NCI-H774 (cell line): ENCODE results near the gene SPATC1L.
"Not testable (repeated sequence)": the region's sequence is repeated elsewhere in the genome, so short reads cannot be mapped to it uniquely, and the experiment has no call there.

ENCODE experiments used
- DNase-seq: peaks from one replicate; lab custom pipeline; 2025; lab: John Stamatoyannopoulos, UW

SPATC1L gene

DNA sequence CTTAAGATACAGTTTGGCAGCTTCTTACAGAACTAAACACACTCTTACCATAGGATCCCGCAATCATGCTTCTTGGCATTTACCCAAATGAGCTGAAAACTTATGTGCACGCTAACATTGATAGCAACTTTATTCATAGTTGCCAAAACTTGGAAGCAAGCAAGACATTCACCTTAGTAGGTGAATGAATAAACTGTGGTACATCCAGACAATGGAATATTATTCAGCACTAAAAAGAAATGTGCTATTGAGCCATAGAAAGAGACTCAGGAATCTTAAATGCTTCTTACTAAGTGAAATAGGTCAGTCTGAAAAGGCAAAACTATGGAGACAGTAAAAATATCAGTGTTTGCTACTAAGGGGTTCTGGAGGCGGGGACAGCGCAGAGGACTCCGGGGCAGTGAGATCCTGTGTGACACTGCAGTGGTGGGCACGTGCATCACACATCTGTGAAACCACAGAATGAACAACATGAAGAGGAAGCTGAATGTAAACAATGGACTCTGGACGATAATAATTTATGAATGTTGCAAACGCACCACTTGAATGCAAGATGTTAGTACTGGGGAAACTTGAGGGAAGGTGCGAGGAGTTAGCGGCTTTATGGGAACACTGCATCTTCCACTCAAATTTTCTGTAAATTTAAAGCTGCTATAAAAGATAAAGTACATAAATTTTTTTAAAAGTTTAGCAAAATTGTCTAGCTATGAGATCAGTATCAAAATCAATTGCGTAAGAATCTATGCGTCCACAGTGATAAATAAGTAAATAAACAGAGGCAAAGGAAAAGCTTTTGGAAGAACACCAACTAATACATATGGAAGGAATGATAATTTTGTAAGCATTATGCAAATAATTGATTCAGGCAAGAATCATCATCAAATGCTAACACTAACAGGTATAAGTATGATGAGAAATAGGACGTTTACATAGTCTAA lies 15.4 kb upstream of the SPATC1L start:
- DNase-seq: no peak

DNA sequence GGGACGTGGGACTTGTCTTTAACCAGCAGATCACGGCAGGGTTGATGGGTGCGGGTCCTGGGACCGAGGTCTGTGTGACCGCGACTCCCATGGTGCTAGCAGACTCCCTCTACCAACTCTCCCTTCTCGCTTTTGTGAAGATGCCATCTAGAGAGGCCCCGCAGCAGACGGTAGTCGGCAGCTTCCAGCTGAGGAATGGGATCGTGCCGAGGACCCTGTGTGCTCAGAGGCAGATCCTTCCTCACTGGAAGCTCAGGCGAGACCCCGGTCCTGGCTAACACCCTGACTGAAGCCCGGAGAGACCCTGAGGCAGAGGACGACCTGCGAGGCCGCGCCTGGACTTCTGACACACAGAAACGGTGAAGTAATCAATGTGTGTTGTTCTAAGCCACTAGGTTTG lies 12.5 kb upstream of the SPATC1L start:
- DNase-seq: no peak

DNA sequence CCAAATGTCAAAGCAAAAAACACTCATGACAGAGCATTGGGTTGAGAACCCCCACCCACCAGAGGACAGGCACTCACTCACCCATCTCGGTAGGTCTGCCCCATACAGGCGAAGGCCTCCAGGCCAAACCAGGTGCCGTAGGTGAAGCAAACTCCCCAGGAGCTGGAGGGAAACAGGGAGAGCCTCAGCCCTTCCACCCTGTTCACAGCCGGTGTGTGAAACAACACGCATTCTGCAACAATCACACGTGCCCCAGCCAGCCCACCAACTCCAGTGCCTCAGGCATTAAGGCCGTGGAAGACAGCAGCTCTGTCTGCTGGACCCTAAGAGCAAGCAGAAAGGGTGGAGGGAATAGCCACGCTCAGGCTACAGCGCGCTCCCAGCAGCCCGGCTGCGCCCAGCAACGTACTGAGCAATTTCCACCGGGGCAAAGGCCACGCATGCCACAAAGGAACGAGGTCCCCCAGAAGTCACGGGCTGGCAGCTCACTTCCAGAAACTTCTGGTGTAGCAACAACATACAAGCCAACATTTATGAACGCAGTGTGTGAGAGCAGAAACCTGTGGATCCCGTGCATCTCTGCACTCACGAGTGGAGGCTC lies 11.4 kb upstream of the SPATC1L start:
- no peak for DNase-seq

DNA sequence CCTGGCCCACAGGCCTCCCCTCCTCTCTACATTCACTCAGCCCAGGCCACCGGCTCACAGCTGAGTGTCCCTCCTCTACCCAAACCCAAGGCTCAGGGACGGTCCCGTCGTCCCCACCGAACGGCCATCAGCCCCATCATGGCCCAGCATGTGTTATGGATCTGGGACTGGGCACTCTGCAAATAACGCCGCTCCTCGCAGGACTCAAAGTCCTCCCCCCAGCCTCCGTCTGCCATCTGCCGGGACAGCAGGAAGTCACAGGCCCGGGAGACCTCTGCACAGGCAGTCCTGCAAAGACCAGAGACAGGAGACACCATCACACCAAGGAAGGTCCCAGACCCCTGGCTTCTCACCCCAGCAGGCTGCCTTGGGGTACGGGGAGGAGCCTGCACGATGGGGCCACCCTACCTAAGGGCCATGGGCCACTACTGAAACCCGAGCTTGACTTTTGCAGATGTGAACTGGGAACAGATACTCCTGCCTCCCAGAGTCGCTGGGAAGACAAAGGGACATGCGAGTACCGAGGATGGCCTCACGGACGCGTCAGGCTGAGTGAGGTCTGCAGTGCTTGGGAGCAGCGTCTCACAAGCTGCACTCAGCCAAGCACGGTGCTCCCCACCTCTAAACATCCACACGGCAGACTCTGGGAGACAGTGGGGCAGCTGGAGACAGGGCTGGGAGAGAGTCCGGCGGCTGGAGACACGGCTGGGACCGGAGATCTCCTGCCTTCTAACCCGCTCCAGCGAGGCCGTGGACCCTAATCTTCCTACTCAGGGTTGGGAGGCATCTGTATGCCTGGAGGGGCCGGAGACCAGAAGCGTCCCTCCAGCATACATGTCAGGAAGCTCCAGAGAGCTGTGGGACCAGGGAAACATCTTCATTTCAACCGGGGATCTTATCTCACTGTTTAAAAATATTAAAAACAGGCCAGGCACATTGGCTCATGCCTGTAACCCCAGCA lies 10.4 kb upstream of the SPATC1L start:
- no peak for DNase-seq

DNA sequence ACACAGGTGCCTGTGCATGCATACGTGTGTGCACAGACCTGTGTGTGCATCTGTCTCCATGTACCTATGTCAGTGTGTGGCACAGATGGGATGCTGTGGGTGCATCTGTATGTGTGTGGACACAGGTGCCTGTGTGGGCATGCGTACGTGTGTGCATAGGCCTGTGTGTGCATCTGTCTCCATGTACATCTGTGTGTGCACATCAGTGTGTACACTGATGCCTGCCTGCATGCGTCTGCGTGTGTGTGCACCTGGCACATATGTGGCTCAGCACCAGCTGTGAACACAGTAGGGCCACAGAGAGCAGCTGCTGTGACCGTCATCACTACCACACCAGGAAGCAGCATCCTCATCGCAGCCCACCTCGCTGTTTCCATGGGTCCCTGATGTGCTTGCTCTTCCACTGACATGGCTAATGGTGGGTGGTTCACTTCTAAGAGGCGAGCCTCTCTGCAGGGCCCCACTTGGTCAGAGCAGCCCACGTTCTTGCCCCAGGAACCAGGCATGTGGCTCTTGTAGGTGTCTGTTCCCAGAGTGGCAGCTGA lies 9.6 kb upstream of the SPATC1L start:
- DNase-seq: no peak

DNA sequence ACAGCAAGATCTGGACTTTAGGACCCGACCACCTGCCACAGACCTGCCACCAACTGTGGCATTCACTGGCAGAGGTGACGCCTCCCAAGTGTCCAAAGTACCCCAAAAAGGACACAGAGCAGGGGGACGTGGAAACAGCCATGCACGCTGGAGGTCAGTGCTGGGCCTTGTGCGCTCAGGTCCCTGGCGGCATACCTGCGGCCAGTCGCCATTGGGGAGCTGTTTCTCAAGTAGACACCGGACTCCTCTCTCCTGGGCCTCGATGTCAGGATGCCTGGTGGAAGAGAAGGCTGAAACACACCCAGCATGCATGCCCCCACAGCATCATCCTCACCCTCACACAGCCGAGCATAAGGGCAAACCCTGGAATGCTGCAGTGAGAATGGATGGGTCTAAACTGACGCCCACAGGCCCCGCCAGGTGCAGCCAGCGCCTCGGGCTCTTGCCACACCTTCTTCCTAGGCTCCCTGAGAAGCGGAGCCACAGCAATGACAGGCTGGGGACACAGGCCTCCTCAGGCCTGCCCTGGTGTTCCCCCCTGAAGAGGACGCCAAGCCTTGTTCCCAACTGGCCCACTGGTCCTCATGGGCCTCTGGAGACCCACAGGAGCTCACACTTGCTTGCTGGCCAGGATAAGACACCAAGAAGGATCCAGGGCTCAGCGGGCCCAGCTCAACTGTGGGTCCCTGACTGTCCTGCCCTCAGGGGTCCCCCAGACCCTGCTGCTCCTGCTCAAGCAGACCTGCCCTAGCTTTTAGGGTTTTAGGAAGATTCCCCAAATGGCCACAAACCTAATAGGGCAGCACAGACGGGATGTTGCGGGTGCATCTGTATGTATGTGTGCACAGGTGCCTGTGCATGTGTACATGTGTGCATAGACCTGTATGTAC lies 7.7 kb upstream of the SPATC1L start:
- DNase-seq: no peak

DNA sequence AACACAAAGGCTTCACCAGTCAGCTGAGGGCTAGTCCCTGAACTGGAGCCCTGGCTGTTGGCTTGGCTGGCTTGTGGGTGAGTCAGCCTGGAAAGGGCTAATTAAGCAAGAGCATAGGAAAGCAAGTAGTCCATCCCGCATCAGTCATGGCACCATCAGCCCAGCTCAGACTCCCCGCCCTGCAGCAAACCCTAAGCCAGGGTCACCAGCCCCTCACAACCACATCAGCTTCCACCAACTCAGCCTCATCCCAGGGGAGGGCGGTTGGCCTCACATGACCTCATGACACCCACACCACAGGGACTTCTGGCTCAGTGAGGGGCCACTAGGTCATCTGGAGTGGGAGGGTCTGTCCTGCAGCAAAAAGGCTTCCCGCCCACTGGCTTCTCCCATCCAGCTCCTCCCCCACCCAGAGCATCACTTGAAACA lies 7.0 kb upstream of the SPATC1L start:
- no peak for DNase-seq

DNA sequence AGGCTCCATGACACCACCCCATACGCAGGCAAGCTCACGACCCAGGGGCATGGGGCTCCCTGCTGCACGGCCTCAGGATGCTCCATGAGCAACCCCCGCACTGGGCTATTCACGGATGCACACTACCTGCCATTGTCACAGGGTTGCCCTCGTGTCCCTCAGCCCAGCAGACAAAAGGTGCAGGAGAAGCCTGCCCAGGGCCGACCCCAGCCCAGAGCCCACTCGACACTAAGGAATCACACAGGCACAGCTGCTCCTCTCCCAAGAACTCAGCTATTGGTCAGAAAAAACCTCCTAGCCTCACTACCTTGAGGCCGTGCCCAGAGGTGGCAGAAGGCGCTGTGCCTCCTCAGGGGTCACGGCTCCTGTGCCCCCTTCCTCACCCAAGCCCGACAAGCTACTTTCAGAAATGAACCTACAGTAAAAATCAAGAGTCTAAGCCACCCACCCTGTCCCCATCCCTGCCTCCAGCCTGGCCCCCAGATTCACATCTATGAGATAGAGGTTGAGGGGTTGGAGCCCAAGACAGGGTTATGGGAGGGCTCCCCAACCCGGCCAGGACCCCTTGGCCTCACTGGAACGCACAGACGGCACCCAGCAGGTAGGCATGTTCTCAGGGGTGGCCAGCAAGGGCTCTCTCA lies 6.4 kb upstream of the SPATC1L start:
- no peak for DNase-seq

DNA sequence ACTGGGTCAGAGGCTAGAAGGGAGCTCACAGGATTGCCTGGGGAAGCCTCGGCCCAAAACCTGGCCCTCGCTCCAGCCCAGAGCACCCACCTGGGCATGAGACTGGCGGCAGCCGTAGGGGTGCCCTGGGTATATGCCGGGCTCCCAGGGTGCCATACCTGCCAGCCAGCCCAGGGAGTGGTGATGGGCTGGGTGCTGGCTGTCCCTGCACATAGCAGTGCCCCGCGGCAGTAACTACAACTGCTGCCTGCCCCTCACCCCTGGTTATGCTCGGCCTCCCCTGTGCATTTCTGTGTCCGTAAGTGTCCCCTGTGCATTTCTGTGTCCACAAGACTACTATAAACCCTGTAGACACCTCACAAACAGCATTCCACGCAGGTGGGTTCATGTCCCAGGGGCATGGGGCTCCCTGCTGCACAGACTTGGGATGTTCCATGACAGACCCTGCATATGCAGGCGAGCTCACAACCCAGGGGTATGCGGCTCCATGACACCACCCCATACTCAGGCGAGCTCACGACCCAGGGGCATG lies 5.8 kb upstream of the SPATC1L start:
- no peak for DNase-seq

DNA sequence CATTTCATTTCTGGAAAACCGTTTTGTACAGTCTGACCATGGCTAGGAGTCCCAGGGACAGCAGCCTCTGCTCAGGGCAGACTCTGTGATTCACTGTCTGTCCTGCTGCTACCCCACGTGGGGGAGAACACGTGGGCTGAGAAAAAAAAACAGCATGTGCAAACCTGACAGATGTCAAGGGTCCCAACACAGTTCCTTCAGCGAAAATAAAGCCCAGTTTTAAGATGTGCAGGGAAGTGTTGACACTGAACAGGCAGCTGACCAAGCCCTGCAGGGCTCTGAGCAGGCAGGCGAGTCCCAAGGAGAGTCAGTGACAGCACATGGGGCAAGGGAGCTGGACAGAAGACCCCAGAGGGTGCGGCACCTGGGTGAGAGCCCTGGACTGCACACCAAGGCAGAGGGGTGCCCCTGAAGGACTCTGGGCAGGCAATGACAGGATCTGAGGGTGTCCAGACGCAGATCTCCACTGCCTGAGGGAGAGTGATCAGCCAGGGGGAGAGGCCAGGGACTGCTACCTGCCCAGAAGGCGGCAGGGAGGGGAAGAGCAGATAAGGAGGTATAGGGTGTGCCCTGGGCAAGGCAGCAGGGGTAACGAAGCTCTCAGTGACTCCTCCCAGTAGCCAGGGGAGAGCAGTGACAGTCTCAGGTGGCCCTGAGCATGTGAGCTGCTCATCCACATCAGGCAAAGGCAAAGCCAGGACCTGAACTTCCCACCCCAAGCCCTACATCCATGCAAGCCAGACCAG lies 5.1 kb upstream of the SPATC1L start:
- DNase-seq: no peak

DNA sequence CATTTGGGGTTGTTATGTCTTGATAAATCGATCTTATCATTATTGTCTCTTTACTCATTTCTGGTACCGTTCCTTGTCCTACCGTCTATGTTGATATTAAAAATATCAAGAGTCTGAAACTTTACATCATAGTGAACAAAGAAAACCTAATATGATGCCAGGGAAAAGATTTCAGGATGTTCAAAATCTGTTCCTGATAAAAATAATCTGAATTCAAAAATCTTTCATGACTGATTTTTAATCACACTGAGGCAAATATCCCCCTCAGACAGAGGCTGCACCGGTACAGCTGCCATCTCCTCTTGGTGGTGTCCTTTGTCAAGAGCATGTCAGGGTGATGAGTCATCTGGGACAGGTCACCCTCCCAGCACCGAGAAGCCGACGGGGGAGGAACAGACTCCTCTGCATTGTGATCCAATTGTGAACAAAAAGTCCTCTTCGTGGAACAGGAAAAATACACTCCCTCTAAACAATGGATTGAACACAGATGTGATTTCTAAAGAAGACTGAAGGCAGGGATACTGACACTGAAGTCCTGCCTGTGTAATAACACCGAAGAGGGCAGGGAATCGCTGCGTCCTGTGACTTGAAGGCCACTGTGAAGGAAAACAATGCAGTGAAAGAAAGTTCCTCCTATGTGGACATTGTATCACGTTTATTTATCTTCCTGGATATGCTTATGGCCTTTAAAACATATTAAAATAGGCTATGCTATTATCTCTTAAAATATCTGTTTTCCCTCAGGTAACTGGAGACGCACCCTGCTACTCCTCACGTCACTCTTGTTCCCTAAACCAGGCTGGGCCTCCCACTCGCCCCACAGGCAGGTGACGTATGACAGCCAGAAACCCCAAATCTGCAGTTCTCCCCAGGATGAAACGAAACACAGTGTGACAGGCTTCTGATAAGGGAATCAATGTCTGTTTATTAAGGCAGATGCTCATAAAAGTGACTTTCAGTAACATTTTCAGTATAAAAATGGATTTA lies 4.3 kb upstream of the SPATC1L start:
- no peak for DNase-seq

DNA sequence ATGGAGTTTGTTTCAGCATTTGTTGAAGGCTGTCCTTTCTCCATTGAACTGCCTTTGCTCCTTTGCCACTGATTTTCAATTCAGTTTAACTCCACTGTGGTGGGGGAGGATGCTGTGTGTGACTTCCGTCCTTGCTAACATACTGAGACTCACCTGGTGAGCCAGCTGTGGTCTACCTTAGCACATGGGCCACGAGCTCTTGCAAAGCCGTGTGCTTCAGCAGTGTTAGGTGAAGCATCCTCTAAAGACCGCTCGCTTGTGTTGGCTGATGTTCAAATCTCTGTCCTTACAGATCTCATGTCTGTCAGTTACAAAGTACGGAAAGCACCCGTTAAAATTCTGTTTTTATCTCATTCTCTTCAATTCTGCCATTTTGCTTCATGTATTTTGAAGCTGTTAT lies 3.6 kb upstream of the SPATC1L start:
- DNase-seq: no peak

DNA sequence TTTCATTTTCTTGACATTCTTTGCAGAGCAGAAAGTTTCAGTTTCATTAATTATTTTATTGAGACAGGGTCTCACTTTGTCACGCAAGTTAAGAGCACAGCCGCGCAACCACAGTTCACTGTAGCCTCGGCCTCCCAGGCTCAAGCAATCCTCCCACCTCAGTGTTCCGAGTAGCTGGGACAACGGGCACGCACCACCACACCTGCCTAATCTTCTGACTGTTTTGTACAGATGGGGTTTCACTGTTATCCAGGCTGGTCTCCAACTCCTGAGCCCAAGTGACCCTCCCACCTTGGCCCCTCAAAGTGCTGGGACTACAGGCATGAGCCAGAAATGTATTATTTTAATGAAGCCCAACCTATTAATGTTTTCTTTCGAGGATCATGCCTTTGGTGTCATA lies 3.0 kb upstream of the SPATC1L start:
- DNase-seq: no peak

DNA sequence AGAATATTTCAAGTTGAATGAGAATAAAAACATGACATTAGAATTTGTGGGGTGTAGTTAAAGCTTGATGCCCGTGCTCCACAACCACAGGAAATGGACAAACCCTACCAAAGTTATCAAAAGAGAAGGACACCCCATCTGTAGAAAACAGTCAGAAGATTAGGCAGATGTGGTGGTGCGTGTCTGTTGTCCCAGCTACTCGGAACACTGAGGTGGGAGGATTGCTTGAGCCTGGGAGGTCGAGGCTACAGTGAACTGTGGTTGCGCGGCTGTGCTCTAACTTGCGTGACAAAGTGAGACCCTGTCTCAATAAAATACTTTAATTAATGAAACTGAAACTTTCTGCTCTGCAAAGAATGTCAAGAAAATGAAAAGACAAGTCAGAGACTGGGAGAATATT lies 1.5 kb upstream of the SPATC1L start:
- DNase-seq: no peak

DNA sequence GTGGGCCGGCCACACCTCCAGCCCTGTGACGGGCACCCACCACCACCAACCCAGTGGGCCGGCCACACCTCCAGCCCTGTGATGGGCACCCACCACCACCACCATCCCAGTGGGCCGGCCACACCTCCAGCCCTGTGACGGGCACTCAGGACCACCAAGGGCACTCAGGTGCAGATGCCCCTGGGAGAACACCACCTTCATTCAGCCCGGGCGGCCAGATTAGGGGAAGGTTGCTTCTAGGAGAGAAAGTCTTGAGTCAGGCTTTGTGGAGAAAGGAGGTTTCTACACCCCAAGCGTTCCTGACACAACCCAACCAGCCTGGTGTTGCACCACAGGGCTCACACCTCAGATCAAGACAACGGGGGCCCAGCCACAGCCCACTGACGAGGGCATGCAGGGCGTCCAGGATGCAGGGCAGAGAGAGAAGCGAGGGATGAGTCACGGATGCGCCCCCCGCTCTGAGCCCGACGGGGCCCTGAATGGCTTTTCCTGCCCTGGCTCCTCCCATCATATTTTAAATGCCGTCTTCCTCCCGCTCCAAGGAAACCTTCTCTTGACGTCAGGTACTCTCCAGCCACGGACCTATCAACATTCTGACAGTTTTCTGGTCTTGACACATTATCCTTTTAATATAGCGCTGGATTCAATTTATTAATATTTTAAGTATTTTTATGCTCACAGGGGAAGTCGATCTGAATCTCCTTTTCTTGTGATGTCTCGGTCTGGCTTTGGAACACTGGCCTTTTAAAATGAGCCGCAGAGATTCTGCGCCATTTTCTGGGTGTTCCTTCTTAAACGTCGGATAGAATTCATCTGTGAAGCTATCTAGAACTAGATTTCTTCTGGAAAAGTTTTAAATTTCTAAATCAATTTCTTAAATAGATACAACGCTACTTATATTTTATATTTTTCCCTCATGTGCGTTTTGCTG lies 631 bp upstream of the SPATC1L start:
- DNase-seq: peak; percentile 13

DNA sequence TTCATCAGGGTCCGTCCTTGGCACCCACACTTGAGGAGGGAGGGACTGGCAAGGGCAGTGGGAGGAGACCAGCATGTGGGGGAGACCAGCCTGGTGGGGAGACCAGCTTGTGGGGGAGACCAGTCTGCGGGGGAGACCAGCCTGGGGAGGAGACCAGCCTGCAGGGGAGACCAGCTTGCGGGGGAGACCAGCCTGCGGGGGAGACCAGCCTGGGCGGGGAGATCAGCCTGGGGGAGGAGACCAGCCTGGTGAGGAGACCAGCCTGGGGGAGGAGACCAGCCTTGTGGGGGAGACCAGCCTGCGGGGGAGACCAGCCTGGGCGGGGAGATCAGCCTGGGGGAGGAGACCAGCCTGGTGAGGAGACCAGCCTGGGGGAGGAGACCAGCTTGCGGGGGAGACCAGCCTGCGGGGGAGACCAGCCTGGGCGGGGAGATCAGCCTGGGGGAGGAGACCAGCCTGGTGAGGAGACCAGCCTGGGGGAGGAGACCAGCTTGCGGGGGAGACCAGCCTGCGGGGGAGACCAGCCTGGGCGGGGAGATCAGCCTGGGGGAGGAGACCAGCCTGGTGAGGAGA lies 836 bp downstream of the SPATC1L start:
- not testable (repeated sequence) for DNase-seq
